ENCODE measurements around the gene NAP1L1.

Gene NAP1L1

GRCh38 chr12:76037130-76038103 is 47.1 kb downstream of the NAP1L1 start:
- DNase-seq = peak; percentile 55

GRCh38 chr12:76035045-76035444 is 49.4 kb downstream of the NAP1L1 start:
- no peak for DNase-seq

- no peak for DNase-seq
These were observed 51.1 kb downstream of the NAP1L1 start for GRCh38 chr12:76033081-76034011.

GRCh38 chr12:76032043-76032981 is 52.2 kb downstream of the NAP1L1 start:
- DNase-seq = no peak

GRCh38 chr12:76031414-76032042 is 53.0 kb downstream of the NAP1L1 start, which contains the start of gene PHLDA1:
TSS of gene PHLDA1 (minus strand) at chr12:76031776.
- peak; percentile 94 for DNase-seq

- peak; percentile 69 for DNase-seq
These were observed 53.4 kb downstream of the NAP1L1 start for GRCh38 chr12:76031081-76031413.

- DNase-seq = no peak
These were observed 54.0 kb downstream of the NAP1L1 start for GRCh38 chr12:76030341-76031080.

- no peak for DNase-seq
These were observed 54.5 kb downstream of the NAP1L1 start for GRCh38 chr12:76029982-76030340.

GRCh38 chr12:76028571-76029277 is 55.8 kb downstream of the NAP1L1 start:
- no peak for DNase-seq

- no peak for DNase-seq
These were observed 57.8 kb downstream of the NAP1L1 start for GRCh38 chr12:76026643-76027063.

- DNase-seq = no peak
These were observed 58.6 kb downstream of the NAP1L1 start for GRCh38 chr12:76025601-76026575.

GRCh38 chr12:76024942-76025600 is 59.4 kb downstream of the NAP1L1 start:
- no peak for DNase-seq

- DNase-seq = no peak
These were observed 60.2 kb downstream of the NAP1L1 start for GRCh38 chr12:76024102-76024781.

- DNase-seq = no peak
These were observed 61.3 kb downstream of the NAP1L1 start for GRCh38 chr12:76023069-76023690.

GRCh38 chr12:76022506-76022905 is 62.0 kb downstream of the NAP1L1 start:
- DNase-seq = no peak

- DNase-seq = no peak
These were observed 63.5 kb downstream of the NAP1L1 start for GRCh38 chr12:76020731-76021672.
